ENCODE data around the gene CLCN5.

GRCh38 chrX:50103176-50103575, 180.8 kb downstream of the CLCN5 start:
- TF ChIP-seq CTCF (conservative IDR thresholded peaks at IDR 0.05 in 1 of 2, IDR thresholded peaks at IDR 0.05 in 1 of 2; ENCODE audit: low read depth in 1 of 2, low read length in 2 of 2) (no peak), EZH2 (IDR thresholded peaks at IDR 0.05; ENCODE audit: low read length, missing control alignments) (no peak)

All from fibroblast of lung (primary cell).